Keratinocyte (primary cell): ENCODE measurements around the gene TMEM267.

ENCODE experiments used
- CTCF ChIP-seq, 3 experiments: IDR thresholded peaks in 1 of 3; conservative IDR thresholded peaks in 1 of 3; optimal IDR thresholded peaks in 1 of 3; 2 replicates in 2 of 3; 3 replicates in 1 of 3; pipeline versions ENCODE3 to v1.5.1; 2011; ENCODE audit warnings: low read length in 3 of 3, mild to moderate bottlenecking in 3 of 3, moderate library complexity in 2 of 3, control low read depth in 1 of 3, inconsistent platforms in 1 of 3; ENCODE audit not compliant: insufficient read depth in 2 of 3; ENCODE audit errors: extremely low read depth in 1 of 3
- EZH2 ChIP-seq: IDR thresholded peaks from one replicate; pipeline ENCODE4 v1.6.1; 2012; ENCODE audit warnings: inconsistent platforms, mild to moderate bottlenecking, low read length, moderate library complexity

GRCh38 chr5:43433382-43433781 lies 50.3 kb downstream of the TMEM267 start:
- no peak for TF ChIP-seq EZH2
- TF ChIP-seq CTCF (optimal IDR thresholded peaks at IDR 0.05 in 1 of 3, IDR thresholded peaks at IDR 0.05 in 1 of 3, conservative IDR thresholded peaks at IDR 0.05 in 1 of 3; ENCODE audit: extremely low read depth in 1 of 3, insufficient read depth in 2 of 3, low read length in 3 of 3) = no peak
